NB4 (cell line): ENCODE measurements around the gene PODXL.

Experiments
- DNase-seq: peaks from one replicate; pipeline ENCODE4 v3.0.0; 2010; ENCODE audit warnings: low read depth
- H3K4me3 ChIP-seq: one replicate; pipeline ENCODE4 v1.5.1; 2011; ENCODE audit warnings: mild to moderate bottlenecking, low read depth, low read length, moderate library complexity
- CTCF ChIP-seq: IDR thresholded peaks from one replicate; pipeline ENCODE4 v1.5.1; 2012; ENCODE audit warnings: low read depth, low read length
- MAX ChIP-seq: IDR thresholded peaks from 2 replicates; pipeline ENCODE4 v1.6.1; 2011; ENCODE audit warnings: low read depth, low read length
- MYC ChIP-seq: IDR thresholded peaks from 2 replicates; pipeline ENCODE4 v1.6.1; 2011; ENCODE audit warnings: low read depth, low read length
- POLR2A ChIP-seq: IDR thresholded peaks from 2 replicates; pipeline ENCODE4 v1.6.1; 2011; ENCODE audit warnings: mild to moderate bottlenecking; ENCODE audit not compliant: insufficient read length; ENCODE audit errors: extremely low read depth

The PODXL gene

GRCh38 chr7:131533566-131534561 is 22.6 kb downstream of the PODXL start:
- TF ChIP-seq MYC (no peak), POLR2A (no peak), CTCF (no peak), MAX (no peak)
- DNase-seq: no peak
- H3K4me3 ChIP-seq: no peak overlapping the region

DNA sequence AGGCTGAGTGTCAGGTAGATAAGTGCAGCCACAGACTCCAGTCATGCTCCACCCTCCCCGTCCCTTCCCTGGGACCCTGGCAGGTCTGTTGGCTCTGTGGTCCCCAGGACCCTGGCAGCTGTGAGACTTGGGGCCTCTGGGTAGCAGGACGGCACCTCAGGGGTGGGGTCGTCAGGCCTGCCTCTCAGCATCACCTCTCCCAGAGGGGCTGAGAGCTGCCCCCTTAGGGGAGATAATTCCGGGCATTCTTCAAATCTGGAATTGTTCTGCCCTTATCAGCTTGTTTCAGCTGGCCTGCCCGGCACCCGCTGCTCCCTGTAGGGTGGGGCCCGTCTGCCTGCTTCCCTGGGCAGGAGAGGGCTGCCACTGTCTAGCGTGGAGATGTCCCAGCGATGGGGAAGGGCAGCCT is 23.3 kb downstream of the PODXL start:
- TF ChIP-seq MYC: no peak
- TF ChIP-seq POLR2A: no peak
- no peak for TF ChIP-seq MAX
- TF ChIP-seq CTCF: no peak
- DNase-seq: no peak

DNA sequence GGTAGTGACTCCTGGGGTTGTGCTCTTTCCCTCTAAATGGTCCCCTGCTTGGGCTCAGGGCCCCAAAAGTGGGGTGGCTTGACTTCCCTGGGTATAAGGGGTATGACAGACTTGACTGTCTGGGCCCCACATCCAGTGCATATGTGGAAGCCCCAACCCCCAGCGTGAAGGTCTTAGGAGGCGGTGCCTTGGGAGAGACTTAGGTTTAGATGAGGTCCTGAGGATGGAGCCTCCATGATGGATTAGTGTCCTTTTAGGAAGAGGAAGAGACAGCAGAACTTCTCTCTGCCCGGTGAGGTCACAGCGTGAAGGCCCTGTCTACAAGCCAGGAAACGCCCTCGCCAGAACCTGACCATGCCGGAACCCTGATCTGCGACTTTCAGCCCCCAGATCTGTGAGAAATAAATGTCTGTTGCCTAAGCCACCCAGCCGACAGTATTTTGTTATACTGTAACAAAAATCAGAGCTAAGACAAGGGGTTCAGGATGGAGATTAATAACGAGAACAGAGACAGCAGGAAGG is 23.8 kb downstream of the PODXL start:
- no peak overlapping the region for H3K4me3 ChIP-seq
- TF ChIP-seq CTCF: no peak
- no peak for TF ChIP-seq POLR2A
- no peak for TF ChIP-seq MYC
- no peak for TF ChIP-seq MAX
- DNase-seq: no peak

More for the DNA sequence above, 23.3 kb downstream of the PODXL start:
- no peak overlapping the region for H3K4me3 ChIP-seq

- H3K4me3 ChIP-seq: no peak overlapping the region
- DNase-seq: no peak
- no peak for TF ChIP-seq CTCF
- no peak for TF ChIP-seq MAX
- no peak for TF ChIP-seq POLR2A
- no peak for TF ChIP-seq MYC
Measured at GRCh38 chr7:131530137-131530536, 26.3 kb downstream of the PODXL start.

- H3K4me3 ChIP-seq: no peak overlapping the region
- TF ChIP-seq MAX (no peak), CTCF (no peak), POLR2A (no peak), MYC (no peak)
- DNase-seq: no peak
Measured at GRCh38 chr7:131529617-131530016, 26.8 kb downstream of the PODXL start.
